Lower lobe of right lung (tissue), 2 donors: ENCODE results near the gene RFX5. TPM values are rescaled to one million over a fixed set of nuclear protein-coding genes. Genes with fewer than 3 reads are reported as not detected.

Source experiments
- ATAC-seq, 2 donors: fragments of 200-7000 bp; cut with Tn5 transposase; one replicate each; pipeline ENCODE4 v1.9.1; 2020 to 2022; ENCODE audit warnings: mild to moderate bottlenecking in 2 of 2, moderate library complexity in 2 of 2
- DNase-seq: peaks from one replicate; pipeline ENCODE4 v3.0.0-alpha.2; 2020
- H3K27ac ChIP-seq: fragments of 200-600 bp; one replicate; pipeline ENCODE4 v1.8.0; 2022
- H3K27me3 ChIP-seq: fragments of 200-600 bp; one replicate; pipeline ENCODE4 v1.8.0; 2022; ENCODE audit warnings: low read depth
- H3K36me3 ChIP-seq: fragments of 200-600 bp; one replicate; pipeline ENCODE4 v1.8.0; 2022; ENCODE audit warnings: mild to moderate bottlenecking
- H3K4me1 ChIP-seq: fragments of 200-600 bp; one replicate; pipeline ENCODE4 v1.8.0; 2022
- H3K4me3 ChIP-seq: fragments of 200-600 bp; one replicate; pipeline ENCODE4 v1.8.0; 2022; ENCODE audit warnings: mild to moderate bottlenecking
- H3K9me3 ChIP-seq: fragments of 200-600 bp; one replicate; pipeline ENCODE4 v1.8.0; 2022
- CTCF ChIP-seq: fragments of 200-600 bp; IDR thresholded peaks from one replicate; pipeline ENCODE4 v1.8.0; 2022; ENCODE audit warnings: antibody characterized with exemption, mild to moderate bottlenecking
- intact Hi-C: fragments of 100-400 bp; cut with DNase I; formaldehyde crosslinking; loops from one replicate; pipeline ENCODE4 v1.11.0; 2022
- total RNA-seq: library from RNA; stranded (reverse); fragmentation: NEBNext Ultra II Directional; extraction: Animal tissue kit (Norgen Biotek cat#: 25700); gene quantifications from one replicate; pipeline ENCODE4 v1.2.1, GENCODE V29; 2021
- donor health status: DM: no; HTN: yes; CAD: no; lungs with severe emphysema.

Gene RFX5
- total RNA-seq, 1 donor from 2014 or later = 57.6 TPM

- H3K36me3 ChIP-seq = peaks cover 95% of the 10 kb centered on the region
- no peak for ATAC-seq
- TF ChIP-seq CTCF = no peak
These were observed 28.1 kb downstream of the RFX5 start for GRCh38 chr1:151318975-151319374.

GRCh38 chr1:151315565-151316235, 31.4 kb downstream of the RFX5 start:
- Histone ChIP-seq H3K4me3 (no peak overlapping the region), H3K27ac (no peak overlapping the region), H3K36me3 (peaks cover 96% of the 10 kb centered on the region), H3K4me1 (peaks cover 42% of the 10 kb centered on the region), H3K27me3 (no peaks in the 10 kb centered on the region), H3K9me3 (no peaks in the 10 kb centered on the region)
- ATAC-seq (no peak), DNase-seq (no peak)
- intact Hi-C loops = no loop called here
- TF ChIP-seq CTCF = no peak

More at GRCh38 chr1:151318975-151319374, 28.1 kb downstream of the RFX5 start:
- Histone ChIP-seq H3K4me3 (no peak overlapping the region), H3K4me1 (peaks cover 10% of the 10 kb centered on the region), H3K27ac (no peak overlapping the region), H3K27me3 (no peaks in the 10 kb centered on the region), H3K9me3 (no peaks in the 10 kb centered on the region)
- no peak for DNase-seq
- intact Hi-C loops = no loop called here

- no peak for TF ChIP-seq CTCF
- Histone ChIP-seq H3K36me3 (peaks cover 96% of the 10 kb centered on the region), H3K9me3 (no peaks in the 10 kb centered on the region), H3K4me1 (peaks cover 55% of the 10 kb centered on the region), H3K27ac (peak overlapping the region; percentile 13), H3K27me3 (no peaks in the 10 kb centered on the region), H3K4me3 (no peak overlapping the region)
- DNase-seq (peak; percentile 51), ATAC-seq (peak; percentile 62)
- intact Hi-C loops = no loop called here
These were observed 32.7 kb downstream of the RFX5 start for GRCh38 chr1:151314137-151314875.

- Histone ChIP-seq H3K4me1 (peaks cover 60% of the 10 kb centered on the region), H3K36me3 (peaks cover 96% of the 10 kb centered on the region), H3K27ac (peak overlapping the region; percentile 13), H3K27me3 (no peaks in the 10 kb centered on the region), H3K9me3 (no peaks in the 10 kb centered on the region), H3K4me3 (no peak overlapping the region)
- intact Hi-C loops = no loop called here
- no peak for ATAC-seq
- no peak for TF ChIP-seq CTCF
- DNase-seq = no peak
These were observed 33.6 kb downstream of the RFX5 start for GRCh38 chr1:151313501-151313900.

GRCh38 chr1:151312826-151313225, 34.2 kb downstream of the RFX5 start:
- ATAC-seq (no peak), DNase-seq (no peak)
- no peak for TF ChIP-seq CTCF
- no peaks in the 10 kb centered on the region for H3K9me3 ChIP-seq
- H3K36me3 ChIP-seq = peaks cover 99% of the 10 kb centered on the region
- H3K27me3 ChIP-seq = no peaks in the 10 kb centered on the region
- H3K4me3 ChIP-seq = no peak overlapping the region
- peaks cover 60% of the 10 kb centered on the region for H3K4me1 ChIP-seq
- no peak overlapping the region for H3K27ac ChIP-seq
- intact Hi-C loops = no loop called here
